CD4-positive, alpha-beta T cell treated with Interleukin-1 beta for 1 hour (primary cell): ENCODE measurements around the gene R3HDM2.
"Not testable (repeated sequence)": the region's sequence is repeated elsewhere in the genome, so short reads cannot be mapped to it uniquely, and the experiment has no call there.

ENCODE experiments used
- DNase-seq, 2 donors: peaks; one replicate each; pipeline ENCODE4 v3.0.0-alpha.2; 2020 to 2022

R3HDM2 gene

DNA sequence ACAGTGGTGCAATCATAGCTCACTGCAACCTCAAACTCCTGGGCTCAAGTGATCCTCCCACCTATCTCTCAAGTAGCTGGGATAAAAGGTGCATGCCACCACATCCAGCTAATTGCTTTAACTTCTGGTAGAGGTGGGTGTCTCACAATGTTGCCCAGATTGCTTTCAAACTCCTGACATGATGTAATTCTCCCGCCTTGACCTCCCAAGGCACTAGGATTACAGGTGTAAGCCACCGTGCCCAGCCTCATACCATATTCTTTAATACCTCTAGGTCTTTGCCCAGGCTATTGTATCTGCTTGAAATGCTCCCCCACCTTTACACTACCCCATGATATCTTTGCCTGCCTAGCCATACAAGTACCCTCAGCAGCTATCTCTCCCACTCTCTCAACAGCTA is 11.3 kb downstream of the R3HDM2 start:
- no peak for DNase-seq

DNA sequence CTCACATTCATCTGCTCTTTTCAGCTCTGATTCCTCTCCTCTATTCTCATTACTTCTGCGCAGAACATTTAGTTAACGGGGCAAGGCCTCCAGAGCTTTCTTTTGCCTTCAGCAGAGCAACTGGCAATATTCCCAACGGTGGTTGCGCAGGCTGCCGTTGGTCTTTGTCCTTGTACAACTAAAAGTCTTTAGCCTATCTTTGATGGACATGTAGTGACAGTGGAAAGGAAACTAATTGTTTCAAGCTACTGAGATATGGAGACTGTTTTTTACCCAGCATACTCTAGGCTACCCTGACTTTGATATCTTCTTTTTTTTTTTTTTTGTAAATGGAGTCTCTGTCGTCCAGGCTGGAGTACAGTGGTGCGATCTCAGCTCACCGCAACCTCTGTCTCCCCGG is 12.6 kb downstream of the R3HDM2 start:
- DNase-seq = no peak

GRCh38 chr12:57416039-57416996 is 14.5 kb downstream of the R3HDM2 start:
- DNase-seq = no peak

GRCh38 chr12:57415088-57415487 is 15.8 kb downstream of the R3HDM2 start:
- DNase-seq = no peak

GRCh38 chr12:57414160-57414559 is 16.7 kb downstream of the R3HDM2 start:
- DNase-seq = not testable (repeated sequence)

DNA sequence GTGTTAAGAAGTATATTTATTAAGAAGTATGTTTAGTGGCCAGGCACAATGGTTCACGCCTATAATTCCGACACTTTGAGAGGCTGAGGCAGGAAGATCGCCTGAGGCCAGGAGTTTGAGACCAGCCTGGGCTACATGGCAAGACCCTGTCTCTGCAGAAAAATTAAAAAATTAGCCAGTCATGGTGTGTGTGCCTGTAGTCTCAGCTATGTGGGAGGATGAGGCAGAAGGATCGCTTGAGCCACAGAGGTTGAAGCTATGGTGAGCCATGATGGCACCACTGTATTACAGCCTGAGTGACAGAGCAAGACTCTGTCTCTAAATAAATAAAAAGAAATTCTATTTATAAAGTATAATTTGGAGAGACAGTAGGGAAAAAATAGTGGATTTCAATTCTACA is 20.3 kb downstream of the R3HDM2 start:
- no peak for DNase-seq

DNA sequence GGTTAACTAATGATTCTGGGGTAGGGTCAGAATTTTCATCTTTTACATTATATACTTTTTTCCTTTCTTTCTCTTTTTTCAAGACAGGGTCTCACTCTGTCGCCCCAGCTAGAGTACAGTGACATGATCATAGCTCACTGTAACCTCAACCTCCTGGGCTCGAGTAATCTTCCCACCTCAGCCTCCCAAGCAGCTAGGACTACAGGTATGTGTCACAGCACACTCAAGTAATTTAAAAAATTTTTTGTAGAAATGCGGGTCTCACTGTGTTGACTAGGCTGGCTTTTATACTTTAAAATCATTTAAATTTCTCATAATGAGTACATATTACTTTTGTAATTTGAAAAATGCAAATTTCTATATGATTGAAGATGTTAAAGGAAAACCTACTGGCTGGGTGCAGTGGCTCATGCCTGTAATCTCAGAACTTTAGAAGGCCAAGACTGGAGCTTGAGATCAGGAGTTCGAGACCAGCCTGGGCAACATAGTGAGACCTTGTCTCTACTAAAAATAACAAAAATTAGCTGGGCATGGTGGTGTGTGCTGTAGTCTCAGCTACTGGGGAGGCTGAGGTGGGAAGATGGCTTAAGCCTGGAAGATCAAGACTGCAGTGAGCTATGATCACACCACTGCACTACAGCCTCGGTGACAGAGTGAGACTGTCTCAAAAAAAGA is 25.7 kb downstream of the R3HDM2 start:
- no peak for DNase-seq

DNA sequence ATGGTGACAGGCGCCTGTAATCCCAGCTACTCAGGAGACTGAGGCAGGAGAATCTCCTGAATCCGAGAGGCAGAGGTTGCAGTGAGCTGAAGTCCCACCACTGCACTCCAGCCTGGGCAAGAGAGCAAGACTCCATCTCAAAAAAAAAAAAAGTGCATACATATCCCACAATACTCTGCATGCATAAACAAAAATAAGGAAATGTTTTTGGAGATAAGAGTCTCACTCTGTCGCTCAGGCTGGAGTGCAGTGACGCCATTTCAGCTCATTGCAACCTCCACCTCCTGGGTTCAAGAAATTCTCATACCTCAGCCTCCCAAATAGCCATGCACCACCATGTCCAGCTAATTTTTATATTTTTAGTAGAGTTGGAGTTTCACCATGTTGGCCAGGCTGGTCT is 28.7 kb downstream of the R3HDM2 start:
- DNase-seq = not testable (repeated sequence)

DNA sequence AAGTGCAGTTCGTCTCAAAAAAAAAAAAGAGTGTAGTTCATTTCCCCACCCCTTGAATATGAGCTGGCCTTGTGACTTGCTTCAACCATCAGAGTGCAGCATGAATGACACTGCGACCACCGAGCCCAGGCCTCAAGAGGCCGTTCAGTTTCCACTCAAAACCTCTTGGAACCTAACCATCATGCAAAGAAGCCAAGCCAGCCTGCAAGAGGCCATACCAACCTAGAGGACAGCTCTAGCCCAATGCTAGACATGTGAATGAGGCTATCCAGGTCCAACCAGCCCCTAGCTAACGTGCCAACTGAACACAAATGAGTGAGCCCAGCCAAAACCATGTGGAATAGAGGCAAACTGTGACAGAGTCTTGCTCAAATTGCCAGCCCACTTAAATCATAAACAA is 29.7 kb downstream of the R3HDM2 start:
- no peak for DNase-seq

DNA sequence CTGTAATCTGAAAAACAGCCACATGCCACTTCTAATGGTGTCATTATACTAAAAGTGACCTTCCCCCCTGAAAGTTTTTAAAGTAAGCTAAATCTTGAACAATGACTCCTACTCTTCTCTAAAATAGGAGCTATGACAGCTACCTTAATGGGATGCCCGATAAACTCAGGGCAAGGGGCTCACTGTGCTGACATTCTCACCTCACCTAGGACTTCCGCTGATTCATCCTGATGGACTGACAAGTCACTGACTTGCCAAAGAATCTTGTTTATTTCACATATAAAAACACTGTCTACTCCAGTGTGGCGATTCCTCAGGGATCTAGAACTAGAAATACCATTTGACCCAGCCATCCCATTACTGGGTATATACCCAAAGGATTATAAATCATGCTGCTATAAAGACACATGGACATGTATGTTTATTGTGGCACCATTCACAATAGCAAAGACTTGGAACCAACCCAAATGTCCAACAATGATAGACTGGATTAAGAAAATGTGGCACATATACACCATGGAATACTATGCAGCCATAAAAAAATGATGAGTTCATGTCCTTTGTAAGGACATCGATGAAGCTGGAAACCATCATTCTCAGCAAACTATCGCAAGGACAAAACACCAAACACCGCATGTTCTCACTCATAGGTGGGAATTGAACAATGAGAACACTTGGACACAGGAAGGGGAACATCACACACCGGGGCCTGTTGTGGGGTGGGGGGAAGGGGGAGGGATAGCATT is 31.0 kb downstream of the R3HDM2 start:
- DNase-seq = not testable (repeated sequence)

- no peak for DNase-seq
Observed at GRCh38 chr12:57397441-57397840, 33.4 kb downstream of the R3HDM2 start.

GRCh38 chr12:57395121-57395520 is 35.7 kb downstream of the R3HDM2 start:
- no peak for DNase-seq

GRCh38 chr12:57390174-57390573 is 40.7 kb downstream of the R3HDM2 start:
- DNase-seq = no peak

DNA sequence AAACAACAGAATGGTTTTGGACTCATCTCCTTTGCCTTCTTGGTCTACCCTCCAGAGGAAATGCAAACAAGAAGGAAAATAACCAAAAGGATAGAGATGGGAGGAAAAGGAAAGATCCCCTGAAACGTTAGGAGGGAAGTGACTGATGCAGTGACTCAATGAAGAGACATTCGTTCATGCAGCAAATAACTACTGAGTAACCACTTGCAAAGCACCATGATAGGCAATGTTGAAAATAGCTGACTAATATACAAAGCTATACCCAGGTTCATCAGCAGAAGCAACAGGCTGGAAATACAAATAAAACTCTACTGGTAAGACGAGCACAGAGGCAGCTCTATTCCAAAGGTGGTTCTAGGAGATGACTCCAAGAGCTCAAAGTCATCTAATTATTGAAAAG is 41.8 kb downstream of the R3HDM2 start:
- no peak for DNase-seq

GRCh38 chr12:57388425-57388824 is 42.4 kb downstream of the R3HDM2 start:
- DNase-seq = no peak

DNA sequence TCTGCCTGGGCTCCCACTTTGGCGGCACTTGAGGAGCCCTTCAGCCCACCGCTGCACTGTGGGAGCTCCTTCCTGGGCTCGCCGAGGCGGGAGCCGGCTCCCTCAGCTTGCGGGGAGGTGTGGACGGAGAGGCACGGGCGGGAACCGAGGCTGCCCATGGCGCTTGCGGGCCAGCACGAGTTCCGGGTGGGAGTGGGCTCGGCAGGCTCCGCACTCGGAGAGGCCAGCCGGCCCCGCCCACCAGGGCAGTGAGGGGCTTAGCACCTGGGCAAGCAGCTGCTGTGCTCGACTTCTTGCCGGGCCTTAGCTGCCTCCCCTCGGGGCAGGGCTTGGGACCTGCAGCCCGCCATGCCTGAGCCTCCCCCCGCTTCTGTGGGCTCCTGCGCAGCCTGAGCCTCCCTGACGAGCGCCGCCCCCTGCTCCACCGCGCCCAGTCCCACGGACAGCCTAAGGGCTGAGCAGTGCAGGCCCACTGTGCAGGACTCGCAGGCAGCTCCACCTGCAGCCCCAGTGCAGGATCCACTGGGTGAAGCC is 44.6 kb downstream of the R3HDM2 start:
- no peak for DNase-seq

GRCh38 chr12:57385586-57385985 is 45.3 kb downstream of the R3HDM2 start:
- no peak for DNase-seq

DNA sequence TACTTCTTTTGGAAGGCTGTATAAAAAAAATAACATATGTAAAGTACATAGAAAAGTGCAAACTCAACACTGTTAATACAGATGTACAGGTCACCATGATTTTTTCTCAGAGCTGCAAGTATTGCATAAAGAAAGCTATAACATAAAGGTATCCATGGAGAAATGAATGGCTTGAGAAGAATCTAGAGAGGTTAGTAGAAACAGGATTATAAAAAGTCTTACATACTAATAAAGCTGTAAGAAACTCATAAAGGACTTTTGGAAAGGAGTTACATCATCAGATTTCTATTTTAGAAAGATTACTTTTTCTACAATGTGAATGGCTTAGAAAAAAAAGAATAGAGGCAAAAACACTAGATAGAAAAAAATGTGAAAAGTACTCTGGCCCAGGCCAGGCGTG is 46.4 kb downstream of the R3HDM2 start:
- DNase-seq = no peak

- no peak for DNase-seq
Observed at GRCh38 chr12:57381693-57382220, 49.1 kb downstream of the R3HDM2 start.

DNA sequence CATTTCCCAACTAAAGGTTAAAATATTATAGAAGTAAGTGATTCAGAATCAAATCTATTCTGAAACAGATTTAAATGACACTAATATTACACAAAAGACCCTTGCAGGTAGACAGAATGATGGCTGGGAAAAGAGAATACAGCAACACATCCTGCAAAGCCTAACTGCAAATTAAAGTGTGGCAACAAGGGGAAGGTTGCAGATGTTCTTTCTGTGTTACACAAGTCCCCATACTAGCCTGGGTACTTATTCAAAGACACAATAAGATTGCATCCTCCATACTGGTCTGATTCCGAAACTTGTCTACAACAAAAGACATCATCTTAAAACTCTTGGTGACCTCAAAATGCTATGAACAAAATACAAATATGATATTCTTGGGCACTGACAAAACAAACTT is 50.5 kb downstream of the R3HDM2 start:
- no peak for DNase-seq

DNA sequence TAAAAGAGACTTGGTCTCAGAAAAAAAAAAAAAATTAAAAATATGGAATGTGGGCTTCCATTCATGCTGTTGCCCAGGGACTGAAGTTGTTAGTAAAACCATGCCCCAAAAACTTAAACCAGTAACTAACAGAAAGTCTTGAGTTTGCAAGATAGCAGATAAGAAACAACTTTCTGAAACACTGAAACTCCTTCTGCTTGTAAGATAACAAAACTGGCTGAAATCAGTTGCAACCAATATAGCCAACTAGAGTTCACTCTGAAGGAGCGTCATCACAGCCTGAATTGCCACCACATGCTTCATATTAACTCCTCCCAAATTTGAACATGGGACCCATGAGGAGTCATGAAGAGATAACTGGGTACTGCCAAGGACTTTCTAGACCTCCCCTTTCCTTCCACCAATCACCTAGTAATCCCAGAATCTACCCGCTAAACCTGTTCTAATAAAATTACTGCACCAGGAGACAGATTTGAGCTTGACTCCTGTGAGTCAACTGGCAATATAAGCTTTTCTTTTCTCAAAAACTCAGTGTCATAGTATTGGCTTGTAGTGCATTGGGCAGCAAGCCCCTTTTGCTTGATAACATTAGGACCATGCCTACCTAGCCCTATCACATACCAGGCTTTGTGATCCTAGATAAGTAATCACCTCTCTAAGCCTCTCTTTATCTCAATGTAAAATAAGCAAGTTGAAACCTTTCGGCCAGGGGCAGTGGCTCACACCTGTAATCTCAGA is 53.6 kb downstream of the R3HDM2 start:
- no peak for DNase-seq

DNA sequence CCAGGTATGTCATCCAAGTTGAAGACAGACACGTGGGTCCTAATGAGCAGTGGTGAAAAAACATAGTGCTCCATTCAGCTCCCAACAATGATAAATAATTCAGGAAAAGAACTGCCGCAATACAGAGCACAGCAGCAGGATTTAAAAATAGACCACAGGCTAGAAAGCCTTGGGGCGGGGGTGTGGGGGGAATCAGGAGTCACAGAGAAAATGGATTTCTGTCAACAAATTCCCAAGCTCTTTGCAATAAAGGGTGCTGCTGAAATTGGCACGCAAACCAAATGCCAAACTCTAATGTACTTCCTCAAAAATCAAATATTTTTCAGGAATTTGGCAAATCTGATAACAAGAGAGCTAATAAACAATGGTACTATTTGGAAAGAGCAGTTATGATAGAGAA is 58.6 kb downstream of the R3HDM2 start:
- no peak for DNase-seq
